VCaP (cell line): ENCODE measurements around the gene HFE.

Experiments used
- H3K27ac ChIP-seq: fragments of 450-650 bp; 2 replicates; pipeline ENCODE4 v1.5.1; 2017
- TF ChIP-seq, protein P1 (sequence below): fragments of 450-650 bp; conservative IDR thresholded peaks from 2 replicates; pipeline ENCODE4 v1.5.1; 2017; ENCODE audit warnings: mild to moderate bottlenecking, moderate library complexity

The HFE gene

GRCh38 chr6:26126394-26127235 is 39.4 kb downstream of the HFE start:
- peak overlapping the region; percentile 89 for H3K27ac ChIP-seq
- TF ChIP-seq, protein P1, sequence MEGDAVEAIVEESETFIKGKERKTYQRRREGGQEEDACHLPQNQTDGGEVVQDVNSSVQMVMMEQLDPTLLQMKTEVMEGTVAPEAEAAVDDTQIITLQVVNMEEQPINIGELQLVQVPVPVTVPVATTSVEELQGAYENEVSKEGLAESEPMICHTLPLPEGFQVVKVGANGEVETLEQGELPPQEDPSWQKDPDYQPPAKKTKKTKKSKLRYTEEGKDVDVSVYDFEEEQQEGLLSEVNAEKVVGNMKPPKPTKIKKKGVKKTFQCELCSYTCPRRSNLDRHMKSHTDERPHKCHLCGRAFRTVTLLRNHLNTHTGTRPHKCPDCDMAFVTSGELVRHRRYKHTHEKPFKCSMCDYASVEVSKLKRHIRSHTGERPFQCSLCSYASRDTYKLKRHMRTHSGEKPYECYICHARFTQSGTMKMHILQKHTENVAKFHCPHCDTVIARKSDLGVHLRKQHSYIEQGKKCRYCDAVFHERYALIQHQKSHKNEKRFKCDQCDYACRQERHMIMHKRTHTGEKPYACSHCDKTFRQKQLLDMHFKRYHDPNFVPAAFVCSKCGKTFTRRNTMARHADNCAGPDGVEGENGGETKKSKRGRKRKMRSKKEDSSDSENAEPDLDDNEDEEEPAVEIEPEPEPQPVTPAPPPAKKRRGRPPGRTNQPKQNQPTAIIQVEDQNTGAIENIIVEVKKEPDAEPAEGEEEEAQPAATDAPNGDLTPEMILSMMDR: no peak

GRCh38 chr6:26128013-26128771 is 41.0 kb downstream of the HFE start:
- TF ChIP-seq, protein P1: no peak

GRCh38 chr6:26129656-26130055 is 42.4 kb downstream of the HFE start:
- TF ChIP-seq, protein P1: no peak
- no peak overlapping the region for H3K27ac ChIP-seq

More at GRCh38 chr6:26128013-26128771, 41.0 kb downstream of the HFE start:
- H3K27ac ChIP-seq: no peak overlapping the region

GRCh38 chr6:26130581-26131249 is 43.5 kb downstream of the HFE start:
- no peak overlapping the region for H3K27ac ChIP-seq

GRCh38 chr6:26131618-26132017 is 44.4 kb downstream of the HFE start:
- H3K27ac ChIP-seq: no peak overlapping the region
- TF ChIP-seq, protein P1: no peak

More at GRCh38 chr6:26130581-26131249, 43.5 kb downstream of the HFE start:
- TF ChIP-seq, protein P1: no peak

- H3K27ac ChIP-seq: no peak overlapping the region
- TF ChIP-seq, protein P1: no peak
Measured at GRCh38 chr6:26133730-26134129, 46.5 kb downstream of the HFE start.

GRCh38 chr6:26136321-26136720 is 49.1 kb downstream of the HFE start:
- no peak overlapping the region for H3K27ac ChIP-seq
- TF ChIP-seq, protein P1: no peak
